WTC11 (cell line): ENCODE measurements around the gene CENATAC. TPM values are rescaled to one million over a fixed set of nuclear protein-coding genes. Genes with fewer than 3 reads are reported as not detected.

Experiments
- ATAC-seq: fragments of 200-7000 bp; cut with Tn5 transposase; 2 replicates; pipeline ENCODE4 v1.10.0; 2021; ENCODE audit warnings: mild to moderate bottlenecking, moderate library complexity
- CTCF ChIA-PET: fragments of 300-600 bp; sonication (Branson Sonifier 250); formaldehyde crosslinking; loops from one replicate; lab custom pipeline; 2021; ENCODE audit warnings: antibody characterized with exemption; lab: Charles Lee
- POLR2A ChIA-PET: fragments of 350-600 bp; sonication (Branson Sonifier 250); formaldehyde crosslinking; loops from one replicate; lab custom pipeline; 2021; ENCODE audit warnings: antibody characterized with exemption; lab: Charles Lee
- DNase-seq: peaks from one replicate; pipeline ENCODE4 v3.0.0; 2021; ENCODE audit warnings: low spot score
- H3K27ac Mint-ChIP-seq: 2 replicates; pipeline ENCODE4 v1.8.0; 2021; ENCODE audit warnings: mixed read lengths
- H3K27me3 Mint-ChIP-seq: 2 replicates; pipeline ENCODE4 v1.8.0; 2021; ENCODE audit warnings: low read depth, mild to moderate bottlenecking, moderate library complexity, mixed read lengths
- H3K36me3 Mint-ChIP-seq: 2 replicates; pipeline ENCODE4 v1.8.0; 2021; ENCODE audit warnings: mixed read lengths
- H3K4me1 Mint-ChIP-seq: 2 replicates; pipeline ENCODE4 v1.8.0; 2022; ENCODE audit warnings: mixed read lengths
- H3K4me3 Mint-ChIP-seq: 2 replicates; pipeline ENCODE4 v1.8.0; 2021; ENCODE audit warnings: mild to moderate bottlenecking, moderate library complexity, mixed read lengths
- H3K9me3 Mint-ChIP-seq: 2 replicates; pipeline ENCODE4 v1.8.0; 2021; ENCODE audit warnings: mixed read lengths
- ATF2 ChIP-seq: sonication (generic); formaldehyde crosslinking; IDR thresholded peaks from 2 replicates; pipeline ENCODE4 v1.8.1; 2022; ENCODE audit warnings: low read depth, missing genetic modification reagents, borderline replicate concordance
- CREB1 ChIP-seq: sonication (generic); formaldehyde crosslinking; IDR thresholded peaks from 2 replicates; pipeline ENCODE4 v1.8.0; 2023; ENCODE audit warnings: mild to moderate bottlenecking, missing genetic modification reagents
- CREM ChIP-seq: sonication (generic); formaldehyde crosslinking; IDR thresholded peaks from 2 replicates; pipeline ENCODE4 v1.8.1; 2022; ENCODE audit warnings: mild to moderate bottlenecking, missing genetic modification reagents, moderate library complexity
- E2F5 ChIP-seq: sonication (generic); formaldehyde crosslinking; IDR thresholded peaks from 2 replicates; pipeline ENCODE4 v1.8.1; 2022; ENCODE audit warnings: mild to moderate bottlenecking, moderate library complexity, missing genetic modification reagents
- EMX1 ChIP-seq: fragments of 250-450 bp; sonication (Bioruptor Pico); IDR thresholded peaks from 2 replicates; pipeline ENCODE4 v1.8.0; 2021; ENCODE audit warnings: mild to moderate bottlenecking
- ERG ChIP-seq: fragments of 250-450 bp; sonication (Bioruptor Pico); IDR thresholded peaks from 2 replicates; pipeline ENCODE4 v1.8.0; 2021; ENCODE audit warnings: mild to moderate bottlenecking
- ESRRA ChIP-seq: sonication (generic); formaldehyde crosslinking; IDR thresholded peaks from 2 replicates; pipeline ENCODE4 v1.8.1; 2022; ENCODE audit warnings: mild to moderate bottlenecking, missing genetic modification reagents, borderline replicate concordance
- FOXP4 ChIP-seq: sonication (generic); formaldehyde crosslinking; IDR thresholded peaks from 2 replicates; pipeline ENCODE4 v1.8.0; 2022; ENCODE audit warnings: mild to moderate bottlenecking, missing genetic modification reagents
- HMGA2 ChIP-seq: fragments of 250-450 bp; sonication (Bioruptor Pico); IDR thresholded peaks from 2 replicates; pipeline ENCODE4 v1.4.0; 2021; ENCODE audit warnings: mild to moderate bottlenecking, moderate library complexity
- HMGXB4 ChIP-seq: sonication (generic); formaldehyde crosslinking; IDR thresholded peaks from 2 replicates; pipeline ENCODE4 v1.8.1; 2023; ENCODE audit warnings: mild to moderate bottlenecking, moderate library complexity, missing genetic modification reagents
- IRF1 ChIP-seq: sonication (generic); formaldehyde crosslinking; IDR thresholded peaks from 2 replicates; pipeline ENCODE4 v1.8.0; 2023; ENCODE audit warnings: missing genetic modification reagents
- JUN ChIP-seq: sonication (generic); formaldehyde crosslinking; IDR thresholded peaks from 2 replicates; pipeline ENCODE4 v1.8.0; 2023; ENCODE audit warnings: mild to moderate bottlenecking, missing genetic modification reagents
- MAX ChIP-seq: sonication (generic); formaldehyde crosslinking; IDR thresholded peaks from 2 replicates; pipeline ENCODE4 v1.8.0; 2022; ENCODE audit warnings: mild to moderate bottlenecking, missing genetic modification reagents
- MXD4 ChIP-seq: fragments of 250-450 bp; sonication (Bioruptor Pico); IDR thresholded peaks from 2 replicates; pipeline ENCODE4 v1.8.0; 2021; ENCODE audit warnings: mild to moderate bottlenecking, moderate library complexity, borderline replicate concordance
- NFYB ChIP-seq: sonication (generic); formaldehyde crosslinking; conservative IDR thresholded peaks from 2 replicates; pipeline ENCODE4 v1.8.0; 2022; ENCODE audit warnings: low read depth, missing genetic modification reagents
- NR3C1 ChIP-seq: sonication (generic); formaldehyde crosslinking; conservative IDR thresholded peaks from 2 replicates; pipeline ENCODE4 v1.8.1; 2023; ENCODE audit warnings: low read depth, mild to moderate bottlenecking, missing genetic modification reagents
- SMAD4 ChIP-seq: sonication (generic); formaldehyde crosslinking; IDR thresholded peaks from 2 replicates; pipeline ENCODE4 v1.8.0; 2022; ENCODE audit warnings: mild to moderate bottlenecking, missing genetic modification reagents
- SP1 ChIP-seq: sonication (generic); formaldehyde crosslinking; conservative IDR thresholded peaks from 2 replicates; pipeline ENCODE4 v1.8.1; 2022; ENCODE audit warnings: missing genetic modification reagents
- TEAD1 ChIP-seq: sonication (generic); formaldehyde crosslinking; IDR thresholded peaks from 2 replicates; pipeline ENCODE4 v1.8.0; 2022; ENCODE audit warnings: mild to moderate bottlenecking, missing genetic modification reagents
- TEAD4 ChIP-seq: sonication (generic); formaldehyde crosslinking; IDR thresholded peaks from 2 replicates; pipeline ENCODE4 v1.8.0; 2022; ENCODE audit warnings: mild to moderate bottlenecking, missing genetic modification reagents
- TP53 ChIP-seq: sonication (generic); formaldehyde crosslinking; IDR thresholded peaks from 2 replicates; pipeline ENCODE4 v1.8.1; 2023; ENCODE audit warnings: mild to moderate bottlenecking, missing genetic modification reagents
- USF1 ChIP-seq: sonication (generic); formaldehyde crosslinking; IDR thresholded peaks from 2 replicates; pipeline ENCODE4 v1.8.0; 2022; ENCODE audit warnings: mild to moderate bottlenecking, missing genetic modification reagents
- ZBTB43 ChIP-seq: sonication (generic); formaldehyde crosslinking; IDR thresholded peaks from 2 replicates; pipeline ENCODE4 v1.8.1; 2023; ENCODE audit warnings: mild to moderate bottlenecking, missing genetic modification reagents
- ZNF121 ChIP-seq: sonication (generic); formaldehyde crosslinking; IDR thresholded peaks from 2 replicates; pipeline ENCODE4 v1.8.0; 2023; ENCODE audit warnings: missing genetic modification reagents
- ZNF263 ChIP-seq: sonication (generic); formaldehyde crosslinking; IDR thresholded peaks from 2 replicates; pipeline ENCODE4 v1.8.1; 2022; ENCODE audit warnings: low read depth, mild to moderate bottlenecking, moderate library complexity, missing genetic modification reagents
- ZNF416 ChIP-seq: fragments of 250-450 bp; sonication (Bioruptor Pico); IDR thresholded peaks from 2 replicates; pipeline ENCODE4 v1.9.0; 2021; ENCODE audit warnings: mild to moderate bottlenecking, inconsistent platforms
- ZNF671 ChIP-seq: fragments of 250-450 bp; sonication (Bioruptor Pico); IDR thresholded peaks from 2 replicates; pipeline ENCODE4 v1.8.0; 2021; ENCODE audit warnings: mild to moderate bottlenecking
- total RNA-seq: library from RNA; stranded (reverse); gene quantifications from 3 replicates; pipeline ENCODE4 v1.2.3, GENCODE V29; 2021

CENATAC gene
- total RNA-seq, 1 experiment from 2014 or later, result 41.7 TPM

GRCh38 chr11:118997627-118998387, at the start of gene CENATAC (continued):
- TF ChIP-seq USF1, result peak; percentile 26; the same call in 1 of the 2 replicates
- 0 out of 2 replicates have a peak, but pooled peaks have one; percentile 26 for TF ChIP-seq IRF1 (CRISPR knock-in tag)
- peak; percentile 82 for TF ChIP-seq ZNF121
- TF ChIP-seq CREB1 (CRISPR knock-in tag), result peak; percentile 75; the same call in 1 of the 2 replicates
- peak; percentile 86 for TF ChIP-seq MAX (CRISPR knock-in tag)
- peak; percentile 88; the same call in 1 of the 2 replicates for TF ChIP-seq ZBTB43 (CRISPR knock-in tag)
- TF ChIP-seq FOXP4 (CRISPR knock-in tag), result peak; percentile 20; the same call in 1 of the 2 replicates
- TF ChIP-seq TP53 (CRISPR knock-in tag), result 0 out of 2 replicates have a peak, but pooled peaks have one; percentile 48
- TF ChIP-seq ZNF263 (CRISPR knock-in tag), result no peak
- no peak for TF ChIP-seq SMAD4
- TF ChIP-seq ESRRA, result 0 out of 2 replicates have a peak, but pooled peaks have one; percentile 22
- 0 out of 2 replicates have a peak, but pooled peaks have one; percentile 44 for TF ChIP-seq JUN (CRISPR knock-in tag)
- no peak for TF ChIP-seq ERG (CRISPR knock-in tag)
- no peak for TF ChIP-seq ZNF416 (CRISPR knock-in tag)
- TF ChIP-seq SP1, result peak; percentile 94

- H3K9me3 Mint-ChIP-seq, result no peaks in the 10 kb centered on the region
- no peak for TF ChIP-seq HMGA2 (CRISPR knock-in tag)
- no peak for TF ChIP-seq MXD4 (CRISPR knock-in tag)
- TF ChIP-seq TP53 (CRISPR knock-in tag), result no peak
- TF ChIP-seq NR3C1, result no peak
- TF ChIP-seq ZNF671 (CRISPR knock-in tag), result no peak
- TF ChIP-seq NFYB (CRISPR knock-in tag), result no peak
- no peak for TF ChIP-seq TEAD1 (CRISPR knock-in tag)
- TF ChIP-seq CREM (CRISPR knock-in tag), result no peak
- TF ChIP-seq ATF2, result no peak
- no peak for TF ChIP-seq TEAD4 (CRISPR knock-in tag)
- no peak for TF ChIP-seq E2F5 (CRISPR knock-in tag)
- no peak for TF ChIP-seq EMX1 (CRISPR knock-in tag)
- TF ChIP-seq ZNF263 (CRISPR knock-in tag), result no peak
- TF ChIP-seq HMGXB4, result no peak
Observed at GRCh38 chr11:118953265-118953664, 44.7 kb upstream of the CENATAC start.

More at GRCh38 chr11:118953265-118953664, 44.7 kb upstream of the CENATAC start:
- CTCF ChIA-PET, result interaction anchor here (0.6 to 2.2 kb wide), 9 partner anchors 22 to 294 kb away, joined by 3 to 16 read pairs (median 4); partner anchors contain the start of gene BCL9L
- peak; percentile 36 for ATAC-seq
- H3K4me3 Mint-ChIP-seq, result no peak overlapping the region
- peak; percentile 73 for DNase-seq
- no peaks in the 10 kb centered on the region for H3K36me3 Mint-ChIP-seq
- POLR2A ChIA-PET, result no interaction called here
- H3K27ac Mint-ChIP-seq, result no peak overlapping the region
- H3K4me1 Mint-ChIP-seq, result peaks cover 14% of the 10 kb centered on the region
- peaks cover 21% of the 10 kb centered on the region for H3K27me3 Mint-ChIP-seq
